ENCODE data around the gene UPK3A. TPM values are rescaled to one million over a fixed set of nuclear protein-coding genes. Genes with fewer than 3 reads are reported as not detected.
A peak's percentile ranks its signal among the peaks of the same experiment; 100 is the strongest.
"Not testable (repeated sequence)": the region's sequence is repeated elsewhere in the genome, so short reads cannot be mapped to it uniquely, and the experiment has no call there.

The UPK3A gene
- polyA plus RNA-seq, 6 donors from 2014 or later = 0.55 to 0.57 TPM; not detected in 4

DNA sequence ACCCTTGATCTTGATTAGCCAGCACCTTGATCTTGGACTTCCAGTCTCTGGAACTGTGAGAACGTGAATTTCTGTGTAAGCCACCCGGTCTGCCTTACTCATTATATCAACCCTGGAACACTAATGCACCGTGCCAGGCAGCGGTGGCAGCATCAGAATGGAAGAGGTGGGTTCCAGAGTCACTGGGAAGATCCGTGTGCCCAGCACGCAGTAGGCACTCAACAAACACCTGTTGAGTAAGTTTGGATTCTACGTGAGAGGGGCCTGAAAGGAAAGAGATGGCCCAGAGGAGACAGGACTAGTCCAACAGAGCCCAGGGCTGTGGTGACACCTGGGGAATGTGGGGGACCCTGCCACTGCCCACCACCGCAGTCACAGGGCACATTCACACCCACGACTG is 6.6 kb upstream of the UPK3A start:
- H3K27me3 Mint-ChIP-seq = peaks cover 0 to 23% (median 19%) of the 10 kb centered on the region in 3 donors
- peak overlapping the region in 1 of 6 donors; percentile 36 for H3K27ac Mint-ChIP-seq
- no peak overlapping the region for H3K4me3 Mint-ChIP-seq
- H3K36me3 Mint-ChIP-seq = no peaks in the 10 kb centered on the region
- ATAC-seq (ENCODE audit: low read depth in 2 of 2) (no peak), DNase-seq (no peak)
- H3K9me3 Mint-ChIP-seq = no peaks in the 10 kb centered on the region
- H3K4me1 Mint-ChIP-seq = peaks cover 7 to 17% (median 12%) of the 10 kb centered on the region in 3 donors

DNA sequence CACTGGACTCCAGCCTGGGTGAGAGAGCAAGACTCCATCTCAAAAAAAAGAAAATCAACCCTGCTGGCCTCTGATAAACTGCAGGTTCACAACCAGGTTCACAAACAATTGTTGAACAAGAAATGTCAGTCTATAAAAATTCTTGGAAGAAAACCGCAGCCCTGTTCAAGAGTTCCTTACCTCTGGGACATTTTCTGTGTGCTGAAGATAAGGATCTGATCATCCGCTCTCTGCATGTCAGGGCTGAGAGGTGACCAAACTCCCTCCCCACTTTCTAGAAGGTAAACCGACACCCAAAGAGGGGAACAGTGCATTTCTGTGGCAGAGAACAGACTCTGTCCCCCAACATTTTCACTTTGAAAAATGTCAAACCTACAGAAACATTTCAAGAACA is 4.2 kb upstream of the UPK3A start:
- Mint-ChIP-seq H3K27me3 (peaks cover 0 to 11% (median 9%) of the 10 kb centered on the region in 3 donors), H3K9me3 (peaks cover 0 to 1% (median 0%) of the 10 kb centered on the region in 7 donors), H3K36me3 (no peaks in the 10 kb centered on the region), H3K4me3 (no peak overlapping the region), H3K27ac (no peak overlapping the region), H3K4me1 (peaks cover 14 to 36% (median 19%) of the 10 kb centered on the region in 3 donors)
- DNase-seq = no peak
- no peak for ATAC-seq (ENCODE audit: low read depth in 2 of 2)

DNA sequence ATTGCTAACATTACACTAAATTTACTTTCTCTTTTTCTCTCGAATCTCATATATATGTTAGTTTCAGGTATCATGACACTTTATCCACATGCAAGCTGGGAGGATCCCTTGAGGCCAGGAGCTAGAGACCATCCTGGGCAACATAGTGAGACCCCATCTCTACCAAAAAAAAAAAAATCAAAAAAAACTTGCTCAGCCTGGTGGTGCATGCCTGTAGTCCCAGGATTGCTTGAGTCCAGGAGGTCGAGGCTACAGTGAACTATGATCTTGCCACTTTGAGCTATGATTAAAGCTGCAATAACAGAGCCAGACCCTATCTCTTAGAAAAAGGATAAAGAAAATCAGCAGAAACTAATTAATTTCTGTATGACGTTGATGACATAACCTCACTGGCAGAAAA is 3.7 kb upstream of the UPK3A start:
- H3K9me3 Mint-ChIP-seq = peaks cover 0 to 1% (median 0%) of the 10 kb centered on the region in 7 donors
- H3K4me1 Mint-ChIP-seq = peaks cover 19 to 40% (median 20%) of the 10 kb centered on the region in 3 donors
- H3K27me3 Mint-ChIP-seq = peaks cover 0 to 11% (median 9%) of the 10 kb centered on the region in 3 donors
- H3K36me3 Mint-ChIP-seq = no peaks in the 10 kb centered on the region
- DNase-seq (no peak), ATAC-seq (ENCODE audit: low read depth in 2 of 2) (no peak)
- no peak overlapping the region for H3K4me3 Mint-ChIP-seq
- H3K27ac Mint-ChIP-seq = no peak overlapping the region

DNA sequence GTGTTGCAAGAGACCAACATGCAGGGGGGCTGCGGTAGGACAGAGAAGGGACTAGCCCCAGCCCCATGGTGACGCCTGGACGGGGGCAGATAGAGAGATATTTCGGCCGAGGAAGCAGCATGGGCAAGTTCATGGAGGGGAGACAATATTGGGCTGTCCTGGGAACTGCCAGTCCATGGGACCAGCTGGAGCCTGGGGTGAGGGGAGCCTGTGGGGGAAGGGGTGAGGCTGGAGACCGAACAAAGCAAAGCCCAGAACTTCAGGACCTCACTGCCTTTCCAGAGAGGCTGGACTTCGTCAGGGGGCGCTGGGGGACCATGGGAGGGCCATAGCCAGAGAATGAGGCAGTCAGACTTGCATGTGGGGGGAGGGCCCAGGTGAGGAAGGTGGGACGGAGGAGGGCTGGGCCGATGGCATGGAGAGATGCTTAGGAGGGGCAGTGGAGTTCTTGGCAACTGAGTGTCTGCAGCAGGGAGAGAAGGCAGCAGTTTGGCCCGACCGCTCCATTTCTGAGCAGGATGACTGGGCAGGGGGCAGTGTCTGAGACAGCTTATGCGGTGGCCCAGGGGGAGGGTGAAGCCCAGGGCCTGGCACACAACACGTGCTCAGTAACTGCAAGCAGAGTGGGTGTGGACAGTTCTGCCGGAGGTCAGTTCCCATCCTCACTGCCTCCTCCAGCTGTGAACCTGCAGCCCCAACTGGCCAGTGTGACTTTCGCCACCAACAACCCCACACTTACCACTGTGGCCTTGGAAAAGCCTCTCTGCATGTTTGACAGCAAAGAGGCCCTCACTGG is 712 bp downstream of the UPK3A start:
- Mint-ChIP-seq H3K27ac (peak overlapping the region in 5 of 6 donors; percentile 22 to 99 (median 81)), H3K4me3 (peak overlapping the region in 7 of 8 donors; percentile 15 to 80 (median 56)), H3K9me3 (peaks cover 0 to 1% (median 0%) of the 10 kb centered on the region in 7 donors), H3K4me1 (peaks cover 23 to 59% (median 40%) of the 10 kb centered on the region in 3 donors), H3K36me3 (no peaks in the 10 kb centered on the region), H3K27me3 (peaks cover 0 to 11% (median 9%) of the 10 kb centered on the region in 3 donors)
- DNase-seq (no peak), ATAC-seq (ENCODE audit: low read depth in 2 of 2) (no peak)

DNA sequence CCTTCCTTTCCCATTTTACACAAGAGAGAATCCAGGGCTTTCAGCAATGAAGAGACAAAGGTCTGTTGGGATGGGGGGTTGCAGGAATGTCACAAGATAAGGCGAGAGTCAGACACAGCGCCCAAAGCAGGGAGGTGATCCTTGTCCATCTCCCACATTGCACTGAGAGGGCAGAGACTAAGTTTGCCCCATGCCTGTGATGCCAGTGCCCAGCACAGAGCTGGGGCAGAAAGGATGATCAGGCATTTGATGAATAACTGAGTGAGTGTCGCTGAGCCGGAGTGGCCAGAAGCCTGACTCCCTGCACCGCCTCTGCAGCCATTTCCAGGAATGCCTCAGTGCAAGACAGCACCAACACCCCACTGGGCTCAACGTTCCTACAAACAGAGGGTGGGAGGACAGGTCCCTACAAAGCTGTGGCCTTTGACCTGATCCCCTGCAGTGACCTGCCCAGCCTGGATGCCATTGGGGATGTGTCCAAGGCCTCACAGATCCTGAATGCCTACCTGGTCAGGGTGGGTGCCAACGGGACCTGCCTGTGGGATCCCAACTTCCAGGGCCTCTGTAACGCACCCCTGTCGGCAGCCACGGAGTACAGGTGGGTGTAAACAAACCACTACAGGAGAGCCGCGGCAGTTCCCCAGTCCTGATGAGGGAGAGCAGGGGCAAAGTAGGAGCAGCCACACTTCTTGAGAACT is 2.3 kb downstream of the UPK3A start:
- peaks cover 20 to 52% (median 35%) of the 10 kb centered on the region in 3 donors for H3K4me1 Mint-ChIP-seq
- peak overlapping the region; percentile 73 to 99 (median 85) for H3K27ac Mint-ChIP-seq
- ATAC-seq (ENCODE audit: low read depth in 2 of 2) = no peak
- H3K9me3 Mint-ChIP-seq = peaks cover 0 to 1% (median 0%) of the 10 kb centered on the region in 7 donors
- H3K36me3 Mint-ChIP-seq = no peaks in the 10 kb centered on the region
- DNase-seq = no peak
- peaks cover 0 to 3% (median 1%) of the 10 kb centered on the region in 3 donors for H3K27me3 Mint-ChIP-seq
- H3K4me3 Mint-ChIP-seq = peak overlapping the region in 6 of 8 donors; percentile 4 to 59 (median 38)

DNA sequence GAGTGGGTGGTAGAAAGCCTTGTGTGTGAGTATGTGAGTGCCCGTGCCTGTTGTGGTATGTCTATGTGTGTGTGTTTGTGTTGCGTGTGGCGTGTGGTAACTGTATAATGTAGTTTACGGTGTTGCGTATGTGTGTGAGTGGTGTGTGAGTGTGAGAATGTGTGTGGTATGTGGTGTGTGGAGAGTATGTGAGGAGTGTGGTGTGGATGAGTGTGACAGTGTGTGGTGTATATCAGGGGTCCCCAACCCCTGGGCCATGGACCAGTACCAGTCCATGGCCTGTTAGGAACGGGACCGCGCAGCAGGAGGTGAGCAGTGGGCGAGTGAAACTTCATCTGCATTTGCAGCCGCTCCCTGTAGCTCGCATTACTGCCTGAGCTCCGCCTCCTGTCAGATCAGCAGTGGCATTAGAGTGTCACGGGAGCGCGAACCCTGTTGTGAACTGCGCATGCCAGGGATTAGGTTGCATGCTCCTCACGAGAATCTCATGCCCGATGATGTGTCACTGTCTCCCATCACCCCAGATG is 5.7 kb downstream of the UPK3A start:
- ATAC-seq (ENCODE audit: low read depth in 2 of 2) (no peak), DNase-seq (no peak)
- Mint-ChIP-seq H3K4me1 (peaks cover 21 to 42% (median 29%) of the 10 kb centered on the region in 3 donors), H3K36me3 (no peaks in the 10 kb centered on the region), H3K27me3 (no peaks in the 10 kb centered on the region), H3K4me3 (no peak overlapping the region), H3K27ac (no peak overlapping the region), H3K9me3 (no peaks in the 10 kb centered on the region)

DNA sequence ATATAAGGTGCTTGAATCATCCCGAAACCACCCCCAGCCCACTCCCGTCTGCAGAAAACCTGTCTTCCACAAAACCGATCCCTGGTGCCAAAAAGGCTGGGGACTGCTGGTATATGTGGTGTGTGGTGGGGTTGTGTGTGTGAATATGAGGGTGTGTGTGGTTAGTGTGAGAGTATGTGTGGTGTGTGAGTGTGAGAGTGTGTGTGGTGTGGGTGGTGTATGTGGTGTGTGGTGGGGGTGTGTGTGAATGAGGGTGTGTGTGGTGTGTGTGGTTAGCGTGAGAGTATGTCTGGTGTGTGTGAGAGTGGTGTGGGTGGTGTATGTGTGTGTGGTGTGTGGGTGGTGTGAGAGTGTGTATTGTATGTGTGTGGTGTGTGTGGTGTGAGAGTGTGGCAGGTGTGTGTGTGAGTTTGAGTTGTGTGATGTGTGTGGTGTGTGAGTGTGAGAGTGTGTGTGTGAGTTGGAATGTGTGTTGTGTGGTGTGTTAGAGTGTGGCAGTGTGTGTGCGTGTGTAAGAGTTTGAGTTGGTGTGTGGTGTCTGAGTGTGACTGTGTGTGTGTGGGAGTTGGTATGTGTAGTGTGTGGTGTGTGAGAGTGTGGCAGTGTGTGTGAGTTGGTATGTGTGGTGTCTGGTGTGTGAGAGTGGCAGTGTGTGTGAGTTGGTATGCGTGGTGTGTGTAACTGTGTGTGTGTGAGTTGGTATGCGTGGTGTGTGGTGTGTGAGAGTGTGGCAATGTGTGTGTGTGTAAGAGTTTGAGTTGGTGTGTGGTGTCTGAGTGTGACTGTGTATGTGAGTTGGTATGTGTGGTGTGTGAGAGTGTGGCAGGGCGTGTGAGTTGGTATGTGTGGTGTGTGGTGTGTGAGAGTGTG is 6.5 kb downstream of the UPK3A start:
- DNase-seq = no peak
- Mint-ChIP-seq H3K4me1 (peaks cover 19 to 43% (median 29%) of the 10 kb centered on the region in 3 donors), H3K9me3 (no peaks in the 10 kb centered on the region), H3K4me3 (no peak overlapping the region), H3K36me3 (no peaks in the 10 kb centered on the region), H3K27me3 (no peaks in the 10 kb centered on the region), H3K27ac (no peak overlapping the region)
- no peak for ATAC-seq (ENCODE audit: low read depth in 2 of 2)

DNA sequence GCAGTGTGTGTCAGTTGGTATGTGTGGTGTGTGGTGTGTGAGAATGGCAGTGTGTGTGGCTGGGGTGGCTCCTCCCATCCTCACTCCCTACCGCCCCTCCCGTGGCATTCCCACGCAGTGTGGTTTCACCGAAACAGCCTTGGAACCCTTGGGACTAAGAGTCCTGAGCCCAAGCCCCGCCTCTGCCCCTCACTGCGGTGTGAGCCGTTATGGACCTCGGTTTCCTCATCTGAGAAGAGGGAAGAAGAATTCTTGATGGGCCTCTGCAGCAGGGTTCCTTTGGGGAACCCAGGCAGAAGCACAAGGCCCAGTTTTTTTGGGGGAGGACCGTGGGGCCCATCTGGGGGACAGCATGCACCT is 7.2 kb downstream of the UPK3A start:
- DNase-seq (no peak), ATAC-seq (ENCODE audit: low read depth in 2 of 2) (no peak)
- Mint-ChIP-seq H3K4me1 (peaks cover 21 to 43% (median 29%) of the 10 kb centered on the region in 3 donors), H3K9me3 (no peaks in the 10 kb centered on the region), H3K36me3 (no peaks in the 10 kb centered on the region), H3K27me3 (no peaks in the 10 kb centered on the region), H3K27ac (no peak overlapping the region), H3K4me3 (no peak overlapping the region)

DNA sequence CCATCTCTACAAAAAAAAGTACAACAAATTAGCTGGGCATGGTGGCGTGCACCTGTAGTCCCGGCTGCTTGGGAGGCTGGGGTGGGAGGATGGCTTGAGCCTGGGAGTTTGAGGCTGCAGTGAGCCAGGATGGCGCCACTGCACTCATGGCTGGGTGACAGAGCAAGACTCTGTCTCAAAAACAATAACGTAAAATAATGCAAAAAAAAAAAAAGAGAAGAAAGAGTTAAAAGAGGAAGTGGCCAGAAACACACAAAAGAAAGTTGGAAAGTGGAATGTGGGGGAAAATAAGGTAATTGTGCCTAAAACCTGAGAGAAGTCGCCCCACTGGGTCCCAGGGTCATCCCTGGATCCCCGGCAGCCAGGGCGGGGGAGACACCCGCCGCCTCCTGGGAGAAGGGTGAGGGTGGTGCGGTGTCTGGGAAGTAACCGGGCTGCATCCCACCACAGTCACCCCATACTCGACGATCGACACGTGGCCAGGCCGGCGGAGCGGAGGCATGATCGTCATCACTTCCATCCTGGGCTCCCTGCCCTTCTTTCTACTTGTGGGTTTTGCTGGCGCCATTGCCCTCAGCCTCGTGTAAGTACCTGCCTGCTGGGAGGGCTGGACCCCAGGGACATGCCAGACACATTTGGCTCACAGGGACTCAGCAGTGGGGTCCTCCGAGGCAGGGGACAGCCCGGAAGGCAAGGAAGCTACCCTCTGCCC is 8.1 kb downstream of the UPK3A start:
- DNase-seq = no peak
- no peak overlapping the region for H3K4me3 Mint-ChIP-seq

DNA sequence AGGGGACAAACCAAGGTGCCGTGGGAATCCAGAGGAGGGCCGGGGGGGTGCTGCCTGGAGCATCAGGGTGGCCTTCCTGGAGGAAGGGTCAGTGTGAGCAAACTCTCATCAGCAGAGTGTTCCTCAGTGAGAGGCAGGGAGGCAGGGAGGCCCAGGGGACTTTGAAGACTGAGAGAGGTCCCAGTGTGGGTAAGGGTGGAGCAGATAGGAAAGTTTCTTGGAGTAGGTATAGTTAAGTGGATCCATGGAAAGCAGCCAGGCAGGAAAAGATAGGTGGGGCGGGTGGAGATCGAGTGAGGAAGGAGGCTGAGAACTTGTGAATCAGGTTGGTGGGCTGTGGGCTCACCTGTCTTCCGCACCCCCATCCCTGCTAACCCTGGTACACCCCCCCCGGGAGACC is 9.3 kb downstream of the UPK3A start:
- no peak for ATAC-seq (ENCODE audit: low read depth in 2 of 2)
- Mint-ChIP-seq H3K27me3 (no peaks in the 10 kb centered on the region), H3K4me1 (peaks cover 16 to 39% (median 18%) of the 10 kb centered on the region in 3 donors), H3K27ac (peak overlapping the region in 5 of 6 donors; percentile 22 to 92 (median 74)), H3K4me3 (peak overlapping the region in 1 of 8 donors; percentile 61), H3K9me3 (no peaks in the 10 kb centered on the region), H3K36me3 (no peaks in the 10 kb centered on the region)
- DNase-seq = no peak

More for the DNA sequence above, 8.1 kb downstream of the UPK3A start:
- H3K36me3 Mint-ChIP-seq = no peaks in the 10 kb centered on the region
- H3K27me3 Mint-ChIP-seq = no peaks in the 10 kb centered on the region
- no peaks in the 10 kb centered on the region for H3K9me3 Mint-ChIP-seq
- no peak for ATAC-seq (ENCODE audit: low read depth in 2 of 2)
- peaks cover 17 to 44% (median 25%) of the 10 kb centered on the region in 3 donors for H3K4me1 Mint-ChIP-seq
- peak overlapping the region in 4 of 6 donors; percentile 24 to 94 (median 61) for H3K27ac Mint-ChIP-seq

DNA sequence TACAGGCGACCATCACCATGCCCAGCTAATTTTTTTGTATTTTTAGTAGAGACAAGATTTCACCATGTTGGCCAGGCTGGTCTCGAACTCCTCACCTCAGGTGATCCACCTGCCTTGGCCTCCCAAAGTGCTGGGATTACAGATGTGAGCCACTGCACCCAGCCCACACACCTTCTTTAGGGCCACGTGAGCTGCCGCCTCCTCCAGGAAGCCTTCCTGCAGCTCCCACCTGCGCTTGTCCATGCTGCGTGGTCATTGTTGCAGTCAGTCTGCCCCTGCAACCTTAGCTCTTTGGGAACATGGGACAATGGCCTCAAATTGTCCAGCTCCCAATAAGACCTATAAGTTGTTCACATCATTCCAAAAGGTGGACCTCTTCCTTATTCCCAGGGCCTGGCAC is 10.3 kb downstream of the UPK3A start:
- ATAC-seq (ENCODE audit: low read depth in 2 of 2); H3K36me3 Mint-ChIP-seq; H3K4me3 Mint-ChIP-seq; H3K27me3 Mint-ChIP-seq; DNase-seq; H3K9me3 Mint-ChIP-seq: not testable (repeated sequence)
- peaks cover 16 to 34% (median 18%) of the 10 kb centered on the region in 3 donors for H3K4me1 Mint-ChIP-seq
- peak overlapping the region in 2 of 6 donors; percentile 24 to 42 for H3K27ac Mint-ChIP-seq

DNA sequence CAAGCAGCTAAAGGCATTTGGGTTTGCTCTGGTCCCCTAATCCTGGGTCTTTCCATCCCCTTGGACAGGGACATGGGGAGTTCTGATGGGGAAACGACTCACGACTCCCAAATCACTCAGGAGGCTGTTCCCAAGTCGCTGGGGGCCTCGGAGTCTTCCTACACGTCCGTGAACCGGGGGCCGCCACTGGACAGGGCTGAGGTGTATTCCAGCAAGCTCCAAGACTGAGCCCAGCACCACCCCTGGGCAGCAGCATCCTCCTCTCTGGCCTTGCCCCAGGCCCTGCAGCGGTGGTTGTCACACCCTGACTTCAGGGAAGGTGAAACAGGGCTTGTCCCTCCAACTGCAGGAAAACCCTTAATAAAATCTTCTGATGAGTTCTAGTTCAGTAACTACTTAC is 10.7 kb downstream of the UPK3A start:
- H3K4me1 Mint-ChIP-seq = peaks cover 16 to 34% (median 18%) of the 10 kb centered on the region in 3 donors
- H3K27ac Mint-ChIP-seq = peak overlapping the region in 3 of 6 donors; percentile 42 to 62 (median 42)
- no peaks in the 10 kb centered on the region for H3K27me3 Mint-ChIP-seq
- ATAC-seq (ENCODE audit: low read depth in 2 of 2) (no peak), DNase-seq (no peak)
- H3K4me3 Mint-ChIP-seq = peak overlapping the region in 2 of 8 donors; percentile 43 to 45
- H3K36me3 Mint-ChIP-seq = no peaks in the 10 kb centered on the region
- H3K9me3 Mint-ChIP-seq = no peaks in the 10 kb centered on the region
